ENCODE data around the gene SLC43A3. TPM values are rescaled to one million over a fixed set of nuclear protein-coding genes. Genes with fewer than 3 reads are reported as not detected.

SLC43A3 gene
- total RNA-seq, 1 experiment from 2014 or later = 21.4 TPM

DNA sequence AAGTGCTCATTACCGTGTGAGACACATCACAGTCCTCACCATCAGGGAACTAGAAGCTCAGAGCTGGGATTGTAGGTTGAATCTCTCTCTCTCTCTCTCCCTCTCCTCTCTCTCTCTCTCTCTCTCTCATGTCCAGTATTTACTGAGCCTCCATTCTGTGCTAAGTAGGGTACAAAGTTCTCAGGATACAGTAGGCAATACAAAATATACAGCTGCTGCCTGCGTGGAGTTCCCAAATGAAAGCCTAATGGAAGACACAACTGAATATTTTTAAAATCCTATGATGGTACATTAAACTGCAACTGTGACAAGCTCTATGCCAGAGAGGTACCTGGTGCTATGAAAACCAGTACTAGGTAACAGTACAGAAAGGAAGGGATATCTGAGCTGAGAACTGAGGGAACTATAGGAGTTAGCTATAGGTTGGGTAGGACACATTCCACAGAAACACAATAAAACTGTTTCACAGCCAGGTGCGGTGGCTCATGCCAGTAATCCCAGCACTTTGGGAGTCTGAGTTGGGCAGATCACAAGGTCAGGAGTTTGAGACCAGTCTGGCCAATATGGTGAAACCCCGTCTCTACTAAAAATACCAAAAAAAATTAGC, 26.8 kb downstream of the SLC43A3 start:
- no CpG with 5 or more reads among the region's 4 CpGs for WGBS (ENCODE audit: extremely low coverage, insufficient read length, low lambda C conversion rate)
- H4K20me1 ChIP-seq (ENCODE audit: control insufficient read depth, insufficient read depth, insufficient read length) = no peaks in the 10 kb centered on the region

More for the DNA sequence above, 26.8 kb downstream of the SLC43A3 start:
- Histone ChIP-seq H2BK12ac (ENCODE audit: insufficient read length, low read depth, low read length) (no peak overlapping the region), H2AK5ac (ENCODE audit: insufficient read length, low read length) (no peak overlapping the region), H2AFZ (ENCODE audit: low read length) (no peak overlapping the region), H3K9ac (ENCODE audit: extremely low read depth, insufficient read length, low read length) (no peak overlapping the region), H3K27me3 (ENCODE audit: insufficient read depth, low read length) (no peaks in the 10 kb centered on the region), H2BK120ac (ENCODE audit: low read depth, low read length, poor library complexity, severe bottlenecking) (no peak overlapping the region), H4K8ac (replicated peaks; ENCODE audit: insufficient read length, low read depth, low read length) (no peak overlapping the region), H3T11ph (ENCODE audit: low read length) (no peak overlapping the region), H3K27ac (ENCODE audit: insufficient read length, low read depth, low read length) (no peak overlapping the region), H3K4me1 (ENCODE audit: insufficient read depth, low read length) (no peaks in the 10 kb centered on the region), H4K5ac (ENCODE audit: insufficient read length, low read depth, low read length) (no peak overlapping the region), H3K18ac (ENCODE audit: insufficient read length, low read depth, low read length) (no peak overlapping the region), H4K91ac (ENCODE audit: insufficient read length, low read depth, low read length) (no peak overlapping the region), H2BK5ac (ENCODE audit: insufficient read length, low read length) (no peak overlapping the region), H3K79me1 (ENCODE audit: insufficient read depth, low read depth, low read length, poor library complexity, severe bottlenecking) (no peaks in the 10 kb centered on the region), H3K23ac (ENCODE audit: insufficient read length, low read depth, low read length) (no peak overlapping the region), H2BK15ac (ENCODE audit: low read depth, low read length) (no peak overlapping the region), H3K79me2 (ENCODE audit: insufficient read depth, low read length) (no peaks in the 10 kb centered on the region), H3K14ac (ENCODE audit: insufficient read depth, low read length) (no peak overlapping the region), H2BK20ac (ENCODE audit: low read depth, low read length, poor library complexity, severe bottlenecking) (no peak overlapping the region), H3K4ac (ENCODE audit: low read depth, low read length) (no peak overlapping the region), H3K4me2 (ENCODE audit: insufficient read depth, insufficient read length, low read length) (no peak overlapping the region), H3K9me3 (ENCODE audit: control insufficient read depth, low read depth, low read length) (no peaks in the 10 kb centered on the region), H3K23me2 (ENCODE audit: insufficient read length, low read depth, low read length, poor library complexity, severe bottlenecking) (no peaks in the 10 kb centered on the region), H3K56ac (ENCODE audit: insufficient read length, low read depth, low read length) (no peak overlapping the region)
- Mint-ChIP-seq H3K36me3 (ENCODE audit: insufficient read depth in 1 of 3, low read depth in 3 of 3) (no peaks in the 10 kb centered on the region), H3K4me1 (no peaks in the 10 kb centered on the region), H3K9me3 (no peaks in the 10 kb centered on the region; a peak in 1 of 5 replicates), H3K4me3 (no peak overlapping the region), H3K27ac (no peak overlapping the region), H3K27me3 (ENCODE audit: low read depth) (peaks cover 3% of the 10 kb centered on the region; the same call in 1 of the 2 replicates)
- DNase-seq = no peak
- TF ChIP-seq, protein P1, sequence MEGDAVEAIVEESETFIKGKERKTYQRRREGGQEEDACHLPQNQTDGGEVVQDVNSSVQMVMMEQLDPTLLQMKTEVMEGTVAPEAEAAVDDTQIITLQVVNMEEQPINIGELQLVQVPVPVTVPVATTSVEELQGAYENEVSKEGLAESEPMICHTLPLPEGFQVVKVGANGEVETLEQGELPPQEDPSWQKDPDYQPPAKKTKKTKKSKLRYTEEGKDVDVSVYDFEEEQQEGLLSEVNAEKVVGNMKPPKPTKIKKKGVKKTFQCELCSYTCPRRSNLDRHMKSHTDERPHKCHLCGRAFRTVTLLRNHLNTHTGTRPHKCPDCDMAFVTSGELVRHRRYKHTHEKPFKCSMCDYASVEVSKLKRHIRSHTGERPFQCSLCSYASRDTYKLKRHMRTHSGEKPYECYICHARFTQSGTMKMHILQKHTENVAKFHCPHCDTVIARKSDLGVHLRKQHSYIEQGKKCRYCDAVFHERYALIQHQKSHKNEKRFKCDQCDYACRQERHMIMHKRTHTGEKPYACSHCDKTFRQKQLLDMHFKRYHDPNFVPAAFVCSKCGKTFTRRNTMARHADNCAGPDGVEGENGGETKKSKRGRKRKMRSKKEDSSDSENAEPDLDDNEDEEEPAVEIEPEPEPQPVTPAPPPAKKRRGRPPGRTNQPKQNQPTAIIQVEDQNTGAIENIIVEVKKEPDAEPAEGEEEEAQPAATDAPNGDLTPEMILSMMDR (conservative IDR thresholded peaks at IDR 0.05) = no peak

Data from H9 (cell line).